Mesenchymal stem cell (in vitro differentiated cells and primary cell): ENCODE measurements around the gene RAPGEF4.

ENCODE experiments used
- DNase-seq: peaks from one replicate; pipeline ENCODE4 v3.0.0-alpha.2; 2013
- H2AFZ ChIP-seq: one replicate; pipeline ENCODE4 v1.6.1; 2013; ENCODE audit warnings: low read depth, mild to moderate bottlenecking, control low read depth, inconsistent platforms, low read length, moderate library complexity
- H2AK5ac ChIP-seq: 2 replicates; pipeline ENCODE4 v1.6.1; 2013; ENCODE audit warnings: low read length, moderate library complexity, mild to moderate bottlenecking, inconsistent platforms; ENCODE audit not compliant: severe bottlenecking
- H2BK120ac ChIP-seq: one replicate; pipeline ENCODE4 v1.6.1; 2013; ENCODE audit warnings: low read depth, mild to moderate bottlenecking, inconsistent platforms, low read length, moderate library complexity
- H2BK12ac ChIP-seq, 2 experiments: one replicate each; pipeline ENCODE4 v1.6.1; 2013; ENCODE audit warnings: inconsistent platforms in 2 of 2, low read length in 2 of 2, mild to moderate bottlenecking in 2 of 2, moderate library complexity in 2 of 2, control low read depth in 1 of 2
- H2BK15ac ChIP-seq: one replicate; pipeline ENCODE4 v1.6.1; 2013; ENCODE audit warnings: mild to moderate bottlenecking, low read depth, inconsistent platforms; ENCODE audit not compliant: poor library complexity, severe bottlenecking
- H2BK5ac ChIP-seq: 2 replicates; pipeline ENCODE4 v1.6.1; 2013; ENCODE audit warnings: low read depth, mild to moderate bottlenecking, low read length, control low read depth, inconsistent platforms; ENCODE audit not compliant: poor library complexity, severe bottlenecking
- H3K14ac ChIP-seq, 2 experiments: one replicate each; pipeline ENCODE4 v1.6.1; 2013; ENCODE audit warnings: inconsistent platforms in 2 of 2, low read length in 2 of 2, control low read depth in 1 of 2, mild to moderate bottlenecking in 1 of 2, moderate library complexity in 1 of 2
- H3K18ac ChIP-seq, 2 experiments: one replicate each; pipeline ENCODE4 v1.6.1; 2013; ENCODE audit warnings: inconsistent platforms in 2 of 2, low read length in 2 of 2, control low read depth in 1 of 2, low read depth in 1 of 2, mild to moderate bottlenecking in 1 of 2
- H3K23ac ChIP-seq, 2 experiments: one replicate each; pipeline ENCODE4 v1.6.1; 2013; ENCODE audit warnings: inconsistent platforms in 2 of 2, low read length in 2 of 2, mild to moderate bottlenecking in 2 of 2, moderate library complexity in 2 of 2, control low read depth in 1 of 2
- H3K27ac ChIP-seq: 2 replicates; pipeline ENCODE4 v1.5.1; 2013; ENCODE audit warnings: mild to moderate bottlenecking, moderate library complexity, low read length, control low read depth, inconsistent platforms; ENCODE audit not compliant: poor library complexity, severe bottlenecking
- H3K27me3 ChIP-seq, 2 experiments: 2 replicates each; pipeline versions ENCODE4 v1.6.1 to v1.7.0; 2013; ENCODE audit warnings: low read length in 2 of 2, mild to moderate bottlenecking in 2 of 2, moderate library complexity in 2 of 2, control low read depth in 1 of 2, inconsistent platforms in 1 of 2; ENCODE audit not compliant: control insufficient read depth in 1 of 2, insufficient read depth in 1 of 2
- H3K36me3 ChIP-seq, 2 experiments: 2 replicates each; pipeline versions ENCODE4 v1.6.1 to v1.7.0; 2013; ENCODE audit warnings: low read length in 2 of 2, control low read depth in 1 of 2, inconsistent platforms in 1 of 2, low read depth in 1 of 2, mild to moderate bottlenecking in 1 of 2; ENCODE audit not compliant: insufficient read depth in 2 of 2, control insufficient read depth in 1 of 2
- H3K4ac ChIP-seq, 2 experiments: one replicate each; pipeline ENCODE4 v1.6.1; 2013; ENCODE audit warnings: inconsistent platforms in 2 of 2, low read length in 2 of 2, mild to moderate bottlenecking in 2 of 2, moderate library complexity in 2 of 2, control low read depth in 1 of 2, low read depth in 1 of 2
- H3K4me1 ChIP-seq: 2 replicates; pipeline ENCODE4 v1.6.1; 2013; ENCODE audit warnings: low read depth, low read length, control low read depth; ENCODE audit not compliant: control insufficient read depth, insufficient read depth
- H3K4me2 ChIP-seq: 2 replicates; pipeline ENCODE4 v1.6.1; 2013; ENCODE audit warnings: low read length, mild to moderate bottlenecking, inconsistent platforms; ENCODE audit not compliant: poor library complexity, severe bottlenecking
- H3K4me3 ChIP-seq, 2 experiments: 2 replicates each; pipeline versions ENCODE4 v1.5.1 to v1.7.0; 2013; ENCODE audit warnings: low read length in 2 of 2, mild to moderate bottlenecking in 2 of 2, control low read depth in 1 of 2, low read depth in 1 of 2; ENCODE audit not compliant: insufficient read depth in 1 of 2
- H3K79me1 ChIP-seq: replicated peaks from 2 replicates; pipeline ENCODE4 v1.6.1; 2013; ENCODE audit warnings: mild to moderate bottlenecking, control low read depth, low read length, inconsistent platforms; ENCODE audit not compliant: poor library complexity, severe bottlenecking
- H3K9ac ChIP-seq: 2 replicates; pipeline ENCODE4 v1.7.0; 2013; ENCODE audit warnings: mild to moderate bottlenecking, low read length, moderate library complexity
- H3K9me3 ChIP-seq: 2 replicates; pipeline ENCODE4 v1.7.0; 2013; ENCODE audit warnings: mild to moderate bottlenecking, low read length; ENCODE audit not compliant: control insufficient read depth
- H4K8ac ChIP-seq: one replicate; pipeline ENCODE4 v1.6.1; 2013; ENCODE audit warnings: inconsistent platforms, mild to moderate bottlenecking, low read length, moderate library complexity
- H4K91ac ChIP-seq: one replicate; pipeline ENCODE4 v1.6.1; 2013; ENCODE audit warnings: mild to moderate bottlenecking, low read length, inconsistent platforms
- WGBS: methylation state at CpG from one replicate; pipeline ENCODE4 v1.1.7; 2013; ENCODE audit warnings: mixed read lengths; 5-methylcytosine and 5-hydroxymethylcytosine counted together

The RAPGEF4 gene

GRCh38 chr2:172777431-172777830 lies 41.8 kb downstream of the RAPGEF4 start:
- Histone ChIP-seq H3K4me3 (no peak overlapping the region), H3K4me1 (no peaks in the 10 kb centered on the region), H4K8ac (no peak overlapping the region), H2AFZ (no peak overlapping the region), H3K27ac (no peak overlapping the region), H2BK12ac (no peak overlapping the region), H3K23ac (no peak overlapping the region), H2BK5ac (no peak overlapping the region), H3K14ac (no peak overlapping the region), H3K4me2 (no peak overlapping the region), H2BK15ac (peak overlapping the region; percentile 28), H2BK120ac (no peak overlapping the region), H2AK5ac (no peak overlapping the region), H3K79me1 (no peaks in the 10 kb centered on the region), H3K18ac (no peak overlapping the region), H4K91ac (no peak overlapping the region), H3K9me3 (no peaks in the 10 kb centered on the region), H3K36me3 (no peaks in the 10 kb centered on the region), H3K9ac (no peak overlapping the region), H3K27me3 (no peaks in the 10 kb centered on the region), H3K4ac (no peak overlapping the region)
- WGBS, result 67% methylated on average over 2 of the region's 3 CpGs
- DNase-seq, result no peak

GRCh38 chr2:172782506-172783164 lies 47.0 kb downstream of the RAPGEF4 start:
- WGBS, result 93% methylated on average over 6 of the region's 6 CpGs
- H3K9ac ChIP-seq, result peak overlapping the region; percentile 81
- no peak for DNase-seq
- no peak overlapping the region for H3K4me2 ChIP-seq
- no peak overlapping the region for H3K14ac ChIP-seq
- no peaks in the 10 kb centered on the region for H3K36me3 ChIP-seq
- no peaks in the 10 kb centered on the region for H3K9me3 ChIP-seq
- no peak overlapping the region for H2AK5ac ChIP-seq
- no peak overlapping the region for H4K91ac ChIP-seq
- no peaks in the 10 kb centered on the region for H3K27me3 ChIP-seq
- H3K4me1 ChIP-seq, result peaks cover 1% of the 10 kb centered on the region
- peak overlapping the region; percentile 35 for H3K27ac ChIP-seq
- H2BK5ac ChIP-seq, result no peak overlapping the region
- no peak overlapping the region for H4K8ac ChIP-seq
- no peaks in the 10 kb centered on the region for H3K79me1 ChIP-seq
- no peak overlapping the region for H2BK120ac ChIP-seq
- H2BK12ac ChIP-seq, result no peak overlapping the region
- H2BK15ac ChIP-seq, result no peak overlapping the region
- no peak overlapping the region for H3K4ac ChIP-seq
- H3K18ac ChIP-seq, result no peak overlapping the region
- no peak overlapping the region for H2AFZ ChIP-seq
- peak overlapping the region in 1 of 2 experiments; percentile 54 for H3K4me3 ChIP-seq
- no peak overlapping the region for H3K23ac ChIP-seq

GRCh38 chr2:172783165-172783898 lies 47.7 kb downstream of the RAPGEF4 start:
- Histone ChIP-seq H2BK5ac (no peak overlapping the region), H3K4me3 (peak overlapping the region in 1 of 2 experiments; percentile 54), H2BK12ac (no peak overlapping the region), H3K14ac (no peak overlapping the region), H2AK5ac (no peak overlapping the region), H3K18ac (peak overlapping the region in 1 of 2 experiments; percentile 9), H2BK15ac (no peak overlapping the region), H3K27ac (peak overlapping the region; percentile 33), H3K4me1 (peaks cover 1% of the 10 kb centered on the region), H2AFZ (no peak overlapping the region), H3K36me3 (no peaks in the 10 kb centered on the region), H3K4me2 (no peak overlapping the region), H3K4ac (no peak overlapping the region), H2BK120ac (no peak overlapping the region), H3K79me1 (no peaks in the 10 kb centered on the region), H3K23ac (no peak overlapping the region), H3K9ac (peak overlapping the region; percentile 81), H4K91ac (no peak overlapping the region), H3K27me3 (no peaks in the 10 kb centered on the region), H3K9me3 (no peaks in the 10 kb centered on the region), H4K8ac (no peak overlapping the region)
- peak; percentile 88 for DNase-seq
- WGBS, result 23% methylated on average over 8 of the region's 9 CpGs

- no peaks in the 10 kb centered on the region for H3K36me3 ChIP-seq
- H2AFZ ChIP-seq, result no peak overlapping the region
- H3K14ac ChIP-seq, result no peak overlapping the region
- DNase-seq, result no peak
- no peak overlapping the region for H2BK12ac ChIP-seq
- no peak overlapping the region for H3K18ac ChIP-seq
- H3K79me1 ChIP-seq, result no peaks in the 10 kb centered on the region
- H3K9me3 ChIP-seq, result no peaks in the 10 kb centered on the region
- no peak overlapping the region for H3K4me3 ChIP-seq
- H2BK120ac ChIP-seq, result no peak overlapping the region
- H3K27ac ChIP-seq, result no peak overlapping the region
- H3K4ac ChIP-seq, result no peak overlapping the region
- no peak overlapping the region for H2BK15ac ChIP-seq
- H2AK5ac ChIP-seq, result no peak overlapping the region
- no peak overlapping the region for H4K8ac ChIP-seq
- no peak overlapping the region for H4K91ac ChIP-seq
- no peaks in the 10 kb centered on the region for H3K4me1 ChIP-seq
- H3K9ac ChIP-seq, result no peak overlapping the region
- H3K27me3 ChIP-seq, result no peaks in the 10 kb centered on the region
- no peak overlapping the region for H3K23ac ChIP-seq
- no peak overlapping the region for H3K4me2 ChIP-seq
- H2BK5ac ChIP-seq, result no peak overlapping the region
Measured at GRCh38 chr2:172788871-172789270, 53.2 kb downstream of the RAPGEF4 start.
